Nephron (organoid): ENCODE data around the gene CSF2RB.
A peak's percentile ranks its signal among the peaks of the same experiment; 100 is the strongest.

Experiments used
- H3K27ac Mint-ChIP-seq, 3 experiments: 2 replicates each; pipeline ENCODE4 v1.8.0; 2020; ENCODE audit warnings: mixed read lengths in 3 of 3, mild to moderate bottlenecking in 2 of 3, moderate library complexity in 1 of 3
- H3K27me3 Mint-ChIP-seq: 2 replicates; pipeline ENCODE4 v1.8.0; 2021; ENCODE audit warnings: low read depth, mild to moderate bottlenecking, moderate library complexity, mixed read lengths
- H3K36me3 Mint-ChIP-seq: 2 replicates; pipeline ENCODE4 v1.8.0; 2020; ENCODE audit warnings: low read depth, mixed read lengths
- H3K4me1 Mint-ChIP-seq: 2 replicates; pipeline ENCODE4 v1.8.0; 2020; ENCODE audit warnings: mixed read lengths
- H3K4me3 Mint-ChIP-seq, 3 experiments: 2 replicates each; pipeline ENCODE4 v1.8.0; 2020; ENCODE audit warnings: mild to moderate bottlenecking in 3 of 3, mixed read lengths in 3 of 3, moderate library complexity in 2 of 3
- H3K9me3 Mint-ChIP-seq: 2 replicates; pipeline ENCODE4 v1.8.0; 2020; ENCODE audit warnings: mixed read lengths
- CTCF ChIP-seq, 3 experiments: fragments of 200-600 bp; sonication (generic); IDR thresholded peaks; one replicate each; pipeline ENCODE4 v1.5.0; 2021; ENCODE audit warnings: antibody characterized with exemption in 3 of 3; ENCODE audit not compliant: unreplicated experiment in 3 of 3

Gene CSF2RB

GRCh38 chr22:36913427-36914389, at the start of gene CSF2RB:
Gene CSF2RB (plus strand): TSS chr22:36913628. CDS start chr22:36922208, 8,580 bp downstream.
- peak within 1 kb of the TSS; percentile 10 to 61 (median 48) for H3K4me3 Mint-ChIP-seq
- H3K36me3 Mint-ChIP-seq = no peaks in the 10 kb centered on the region
- peaks cover 27% of the 10 kb centered on the region for H3K27me3 Mint-ChIP-seq
- no peaks in the 10 kb centered on the region for H3K9me3 Mint-ChIP-seq
- H3K4me1 Mint-ChIP-seq = no peaks in the 10 kb centered on the region
- peak within 1 kb of the TSS; percentile 8 to 47 (median 40) for H3K27ac Mint-ChIP-seq
- TF ChIP-seq CTCF (IDR thresholded peaks at IDR 0.05; ENCODE audit: unreplicated experiment in 3 of 3) = no peak

GRCh38 chr22:36863979-36864378, 49.4 kb upstream of the CSF2RB start:
- Mint-ChIP-seq H3K36me3 (no peaks in the 10 kb centered on the region), H3K4me1 (no peaks in the 10 kb centered on the region), H3K27ac (no peak overlapping the region), H3K27me3 (peaks cover 36% of the 10 kb centered on the region), H3K9me3 (peaks cover 3% of the 10 kb centered on the region), H3K4me3 (no peak overlapping the region)
- no peak for TF ChIP-seq CTCF (IDR thresholded peaks at IDR 0.05; ENCODE audit: unreplicated experiment in 3 of 3)

GRCh38 chr22:36864454-36865215, 48.8 kb upstream of the CSF2RB start:
- Mint-ChIP-seq H3K4me1 (no peaks in the 10 kb centered on the region), H3K27ac (no peak overlapping the region), H3K36me3 (no peaks in the 10 kb centered on the region), H3K27me3 (peaks cover 40% of the 10 kb centered on the region), H3K9me3 (peaks cover 3% of the 10 kb centered on the region), H3K4me3 (no peak overlapping the region)
- no peak for TF ChIP-seq CTCF (IDR thresholded peaks at IDR 0.05; ENCODE audit: unreplicated experiment in 3 of 3)

GRCh38 chr22:36865346-36865745, 48.1 kb upstream of the CSF2RB start:
- Mint-ChIP-seq H3K9me3 (peaks cover 3% of the 10 kb centered on the region), H3K27me3 (peaks cover 42% of the 10 kb centered on the region), H3K4me3 (no peak overlapping the region), H3K36me3 (no peaks in the 10 kb centered on the region), H3K27ac (no peak overlapping the region), H3K4me1 (no peaks in the 10 kb centered on the region)
- no peak for TF ChIP-seq CTCF (IDR thresholded peaks at IDR 0.05; ENCODE audit: unreplicated experiment in 3 of 3)

- no peak overlapping the region for H3K27ac Mint-ChIP-seq
- no peak overlapping the region for H3K4me3 Mint-ChIP-seq
- H3K4me1 Mint-ChIP-seq = no peaks in the 10 kb centered on the region
- peaks cover 51% of the 10 kb centered on the region for H3K27me3 Mint-ChIP-seq
- H3K36me3 Mint-ChIP-seq = no peaks in the 10 kb centered on the region
- H3K9me3 Mint-ChIP-seq = peaks cover 3% of the 10 kb centered on the region
- TF ChIP-seq CTCF (IDR thresholded peaks at IDR 0.05; ENCODE audit: unreplicated experiment in 3 of 3) = no peak
Measured at GRCh38 chr22:36867695-36868094, 45.7 kb upstream of the CSF2RB start.
